NCI-H1092 (cell line): ENCODE data around the gene NEMP2.
"Not testable (repeated sequence)": the region's sequence is repeated elsewhere in the genome, so short reads cannot be mapped to it uniquely, and the experiment has no call there.

Experiments used
- DNase-seq: peaks from one replicate; lab custom pipeline; 2025; lab: John Stamatoyannopoulos, UW

Gene NEMP2

GRCh38 chr2:190526105-190526750 lies 8.3 kb downstream of the NEMP2 start:
- no peak for DNase-seq

- DNase-seq, result no peak
Observed at GRCh38 chr2:190524928-190525327, 9.6 kb downstream of the NEMP2 start.

DNA sequence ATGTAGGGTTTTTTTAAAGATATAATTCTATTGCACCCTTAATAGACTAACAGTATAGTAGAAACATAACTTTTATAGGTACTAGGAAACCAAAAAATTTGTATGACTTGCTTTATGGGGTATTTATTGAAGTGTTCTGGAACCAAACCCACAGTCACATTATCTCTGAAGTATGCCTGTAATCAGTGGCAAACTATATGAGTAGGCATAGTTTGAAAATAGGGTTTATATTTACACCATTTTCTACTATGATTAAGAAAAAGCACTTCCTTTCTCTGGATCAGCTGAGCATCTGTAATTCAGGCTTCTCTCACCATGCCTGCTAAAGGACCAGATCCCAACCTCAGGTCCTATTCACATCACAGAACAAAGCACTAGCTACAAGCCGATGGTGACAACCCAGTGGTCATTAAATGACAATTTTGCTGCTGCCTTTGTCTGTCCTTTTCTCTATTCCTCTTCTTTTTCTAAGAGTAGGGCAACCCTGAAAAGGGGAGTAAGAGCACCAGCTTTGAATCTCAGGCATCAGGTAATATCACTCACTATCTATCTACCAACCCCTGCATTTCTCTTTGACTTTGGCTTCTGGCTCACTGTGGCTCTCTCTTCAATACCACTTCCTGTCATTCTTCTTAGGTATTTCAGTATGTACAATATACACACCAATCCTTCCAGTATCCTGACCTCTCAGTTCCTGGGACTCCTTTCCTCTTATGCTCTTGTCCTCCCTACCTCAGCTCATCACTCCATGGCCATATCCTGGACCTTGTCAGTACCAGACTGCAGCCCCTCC lies 14.4 kb downstream of the NEMP2 start:
- DNase-seq, result no peak

DNA sequence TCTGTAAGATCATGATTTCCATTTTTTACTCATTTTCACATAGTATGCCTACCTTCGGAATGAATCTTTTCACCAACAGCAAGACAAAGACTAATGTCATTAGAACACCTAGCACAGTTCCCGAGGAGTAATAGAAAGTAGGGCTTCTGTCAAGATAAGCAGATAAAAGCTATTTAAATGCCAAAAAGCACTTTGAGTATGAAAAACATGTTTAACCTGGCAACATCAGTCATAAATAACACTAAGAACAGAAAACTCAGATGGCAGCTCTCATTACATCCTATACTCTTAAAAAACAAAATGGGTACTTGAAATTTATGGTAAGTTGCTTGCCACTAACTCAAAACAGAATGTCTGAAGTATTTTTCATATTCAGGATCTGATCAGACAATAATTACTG lies 17.1 kb downstream of the NEMP2 start:
- DNase-seq, result no peak

GRCh38 chr2:190515687-190516086 lies 18.8 kb downstream of the NEMP2 start:
- no peak for DNase-seq

GRCh38 chr2:190514676-190515075 lies 19.8 kb downstream of the NEMP2 start:
- DNase-seq, result no peak

DNA sequence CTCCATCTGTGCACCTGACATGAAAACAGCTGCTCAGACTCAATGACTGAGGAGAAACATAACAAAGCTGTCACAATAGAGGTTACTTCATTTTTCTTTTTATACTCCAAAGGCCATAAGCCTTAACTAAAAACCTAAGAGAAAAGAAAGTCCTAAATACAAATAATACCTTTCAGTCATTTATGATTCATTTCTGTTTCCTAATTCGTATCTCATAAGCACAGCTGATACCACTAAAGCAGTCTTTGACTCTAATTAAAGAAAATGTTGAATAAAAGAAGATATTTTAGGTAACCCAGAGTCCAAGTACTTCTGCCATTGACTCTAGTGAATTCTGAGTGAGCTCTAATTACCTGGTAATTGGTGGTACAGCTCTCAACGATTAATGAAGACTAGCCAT lies 20.6 kb downstream of the NEMP2 start:
- no peak for DNase-seq

GRCh38 chr2:190512539-190513095 lies 21.9 kb downstream of the NEMP2 start:
- no peak for DNase-seq

GRCh38 chr2:190511104-190511503 lies 23.4 kb downstream of the NEMP2 start:
- DNase-seq, result no peak

DNA sequence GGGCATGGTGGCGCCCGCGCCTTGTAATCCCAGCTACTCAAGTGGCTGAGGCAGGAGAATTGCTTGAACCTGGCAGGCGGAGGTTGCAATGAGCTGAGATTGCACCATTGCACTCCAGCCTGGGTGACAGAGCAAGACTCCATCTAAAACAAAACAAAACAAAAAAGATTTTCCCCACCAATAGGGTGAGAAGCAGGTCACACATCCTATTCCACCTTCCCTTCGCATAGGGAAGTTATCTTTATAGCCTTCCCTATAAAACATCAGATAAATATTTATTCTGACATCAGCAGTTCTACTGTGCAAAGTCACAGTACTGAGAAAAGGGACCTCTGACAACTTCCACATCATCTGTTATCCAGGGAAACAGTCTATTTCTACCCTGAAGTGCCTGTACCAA lies 24.6 kb downstream of the NEMP2 start:
- not testable (repeated sequence) for DNase-seq

GRCh38 chr2:190507135-190507534 lies 27.4 kb downstream of the NEMP2 start:
- DNase-seq, result peak; percentile 50

DNA sequence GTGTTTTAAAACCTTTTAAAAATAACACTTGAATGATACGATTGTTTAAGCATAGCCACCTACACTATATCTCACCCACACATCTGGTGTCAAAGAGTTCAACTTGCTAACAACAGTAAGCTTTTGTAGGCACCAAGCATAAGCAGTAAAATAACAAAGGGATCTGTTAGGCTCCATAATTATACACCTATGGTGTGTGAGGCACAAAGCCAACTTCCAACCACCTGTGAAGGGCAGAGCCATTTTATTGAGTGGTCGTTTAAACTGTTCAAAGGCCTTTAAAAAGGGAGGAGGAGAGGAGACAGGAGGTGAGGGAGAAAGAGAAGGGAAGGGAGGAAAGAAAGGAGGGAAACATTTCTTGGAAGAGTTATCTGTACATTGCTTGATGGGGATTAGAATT lies 27.9 kb downstream of the NEMP2 start:
- peak; percentile 79 for DNase-seq

GRCh38 chr2:190505696-190506095 lies 28.8 kb downstream of the NEMP2 start:
- DNase-seq, result no peak

- no peak for DNase-seq
Observed at GRCh38 chr2:190504912-190505311, 29.6 kb downstream of the NEMP2 start.

GRCh38 chr2:190503088-190503487 lies 31.4 kb downstream of the NEMP2 start:
- DNase-seq, result no peak

DNA sequence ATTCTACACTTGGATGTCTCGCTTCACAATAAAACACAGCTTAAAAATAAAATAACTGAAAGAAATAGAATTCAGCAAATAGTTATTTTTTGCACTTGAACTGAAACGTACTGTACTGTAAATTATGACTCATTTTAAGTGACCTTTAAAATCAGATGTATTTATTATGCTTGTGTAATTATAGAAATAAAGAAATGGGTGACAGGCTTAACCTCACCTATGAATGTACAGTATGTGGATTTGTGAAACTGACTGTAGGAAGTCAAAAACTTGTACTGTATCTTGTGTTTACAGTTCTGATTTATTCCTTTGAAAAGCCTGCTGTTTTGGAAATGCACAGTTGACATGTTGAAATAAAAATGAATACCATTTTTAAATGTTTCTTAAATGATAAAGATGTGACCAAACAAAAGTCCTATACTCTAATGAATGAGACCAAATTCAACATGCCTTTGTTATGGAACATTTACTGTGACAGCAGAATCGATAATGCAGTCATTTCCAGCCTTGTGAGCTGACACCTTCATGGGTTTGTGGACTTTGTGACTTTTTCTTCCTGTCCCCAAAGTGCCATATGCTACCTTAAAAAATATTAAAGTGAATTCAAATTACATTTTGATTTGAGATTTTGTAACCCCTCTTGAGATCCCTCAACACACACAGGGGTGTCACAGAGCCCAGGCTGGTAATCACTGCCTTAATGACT lies 32.7 kb downstream of the NEMP2 start:
- no peak for DNase-seq

DNA sequence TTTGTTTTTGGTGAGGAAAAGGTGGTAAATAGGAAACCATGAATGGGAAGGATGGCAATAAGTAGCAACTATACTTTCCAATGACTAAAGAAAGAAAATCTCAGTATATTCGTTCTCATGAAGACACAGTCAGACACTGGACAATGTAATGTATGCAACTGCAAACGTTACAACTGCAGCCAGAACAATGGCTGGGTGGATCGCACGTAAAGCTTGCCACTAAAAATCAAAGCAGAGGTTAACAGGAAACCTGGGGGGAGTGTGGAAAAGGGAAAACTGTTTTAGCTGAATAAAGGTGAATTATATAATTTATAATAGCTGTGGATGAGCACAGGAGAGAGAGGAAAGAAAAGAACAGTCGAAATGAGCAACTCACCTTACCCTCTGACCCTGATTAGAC lies 33.3 kb downstream of the NEMP2 start:
- DNase-seq, result no peak

DNA sequence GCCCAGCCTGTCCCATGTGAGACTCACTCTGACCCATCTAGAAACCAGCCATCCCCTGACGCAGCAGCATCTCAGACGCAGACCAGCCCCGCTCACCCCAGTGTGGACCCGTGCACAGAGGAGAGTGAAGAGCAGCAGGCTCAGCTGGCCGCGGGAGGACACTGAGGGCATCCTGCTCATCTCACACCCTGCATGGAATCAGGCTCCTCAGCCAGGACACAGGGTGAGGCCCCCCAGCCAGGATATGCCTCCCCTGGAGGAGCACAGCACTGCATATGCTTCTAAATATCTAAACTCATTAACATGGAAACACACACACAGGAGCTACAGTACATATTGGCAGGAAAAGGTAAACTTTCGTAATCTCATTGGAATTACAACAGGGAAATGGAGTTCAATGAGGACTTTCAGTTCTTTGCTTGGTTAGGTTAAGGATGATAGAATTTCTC lies 34.4 kb downstream of the NEMP2 start:
- DNase-seq, result no peak

DNA sequence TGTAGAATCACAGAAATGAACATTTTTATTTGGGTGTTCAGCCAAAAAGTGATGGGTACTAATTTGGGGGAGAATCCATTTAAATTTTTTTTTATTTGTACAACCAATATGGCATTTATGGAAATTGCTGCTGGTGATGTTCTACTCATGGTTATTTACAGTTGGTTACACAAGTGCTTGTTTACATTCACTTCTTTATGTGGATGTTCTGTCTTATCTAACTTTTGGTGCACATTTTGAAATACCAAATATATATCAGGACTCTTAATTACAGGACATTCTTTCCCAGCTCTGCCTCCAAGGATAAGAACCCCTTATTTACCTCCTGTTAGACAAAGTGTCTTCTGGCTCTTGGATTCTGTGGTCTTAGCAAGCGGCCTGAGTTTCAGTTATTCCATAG lies 35.2 kb downstream of the NEMP2 start:
- DNase-seq, result no peak

GRCh38 chr2:190497428-190497827 lies 37.1 kb downstream of the NEMP2 start:
- DNase-seq, result no peak

DNA sequence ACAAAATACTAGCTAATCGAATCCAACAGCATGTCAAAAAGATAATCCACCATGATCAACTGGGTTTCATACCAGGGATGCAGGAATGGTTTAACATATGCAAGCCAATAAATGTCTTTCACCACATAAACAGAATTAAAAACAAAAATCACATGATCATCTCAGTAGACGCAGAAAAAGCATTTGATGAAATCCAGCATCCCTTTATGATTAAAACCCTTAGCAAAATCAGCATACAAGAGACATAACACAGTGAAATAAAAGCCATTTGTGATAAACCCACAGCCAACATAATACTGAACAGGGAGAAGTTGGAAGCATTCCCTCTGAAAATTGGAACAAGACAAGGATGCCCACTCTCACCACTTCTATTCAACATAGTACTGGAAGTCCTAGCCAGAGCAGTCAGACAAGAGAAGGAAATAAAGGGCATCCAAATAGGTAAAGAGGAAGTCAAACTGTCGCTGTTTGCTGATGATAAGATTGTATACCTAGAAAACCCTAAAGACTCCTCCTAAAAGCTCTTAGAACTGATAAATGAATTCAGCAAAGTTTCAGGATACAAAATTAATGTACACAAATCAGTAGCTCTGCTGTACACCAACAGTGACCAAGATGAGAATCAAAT lies 39.8 kb downstream of the NEMP2 start:
- not testable (repeated sequence) for DNase-seq

DNA sequence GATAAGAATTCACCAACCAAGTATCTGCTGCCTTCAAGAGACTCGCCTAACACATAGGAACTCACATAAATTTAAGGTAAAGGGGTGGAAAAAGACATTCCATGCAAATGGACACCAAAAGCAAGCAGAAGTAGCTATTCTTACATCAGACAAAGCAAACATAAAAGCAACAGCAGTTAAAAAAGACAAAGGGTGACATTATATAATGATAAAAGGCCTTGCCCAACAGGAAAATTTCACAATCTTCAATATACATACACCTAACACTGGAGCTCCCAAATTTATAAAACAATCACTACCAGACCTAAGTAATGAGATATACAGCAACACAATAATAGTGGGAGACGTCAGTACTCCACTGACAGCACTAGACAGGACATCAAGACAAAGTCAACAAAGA lies 41.4 kb downstream of the NEMP2 start:
- DNase-seq, result no peak
